Measurements from ENCODE around the gene SCGB1A1.

- TF ChIP-seq POLR2A (IDR thresholded peaks at IDR 0.05) (no peak), CTCF (IDR thresholded peaks at IDR 0.05) (no peak), POLR2AphosphoS5 (IDR thresholded peaks at IDR 0.05) (no peak)
These were observed 31.9 kb downstream of the SCGB1A1 start for GRCh38 chr11:62450543-62451240.

All from breast epithelium (tissue), 3 donors.